NCI-H510A treated with DMSO at 0.1 percent for 48 hours (cell line): ENCODE measurements around the gene POLN.

ENCODE experiments used
- DNase-seq: peaks from one replicate; lab custom pipeline; 2025; lab: John Stamatoyannopoulos, UW

POLN gene

GRCh38 chr4:2241410-2242353, at the start of gene POLN, which contains the start of gene HAUS3:
POLN (minus strand) TSS chr4:2242121; CDS start chr4:2229231, 12,890 bp downstream.
HAUS3 (minus strand) TSS chr4:2242121; CDS start chr4:2240946, 1,175 bp downstream.
- DNase-seq = peak; percentile 82

GRCh38 chr4:2290974-2291704, 49.2 kb upstream of the POLN start:
- no peak for DNase-seq

- no peak for DNase-seq
Measured at GRCh38 chr4:2290488-2290887, 48.6 kb upstream of the POLN start.

GRCh38 chr4:2289955-2290333, 48.0 kb upstream of the POLN start:
- no peak for DNase-seq

- no peak for DNase-seq
Measured at GRCh38 chr4:2289311-2289954, 47.5 kb upstream of the POLN start.

- DNase-seq = no peak
Measured at GRCh38 chr4:2288051-2288541, 46.2 kb upstream of the POLN start.

GRCh38 chr4:2287594-2287915, 45.6 kb upstream of the POLN start:
- DNase-seq = no peak

- peak; percentile 23 for DNase-seq
Measured at GRCh38 chr4:2286904-2287593, 45.1 kb upstream of the POLN start.

GRCh38 chr4:2285613-2286381, 43.9 kb upstream of the POLN start:
- no peak for DNase-seq

- DNase-seq = no peak
Measured at GRCh38 chr4:2284934-2285612, 43.2 kb upstream of the POLN start.

- no peak for DNase-seq
Measured at GRCh38 chr4:2284161-2284933, 42.4 kb upstream of the POLN start.

GRCh38 chr4:2283199-2283711, 41.3 kb upstream of the POLN start:
- DNase-seq = no peak

GRCh38 chr4:2281575-2282343, 39.8 kb upstream of the POLN start:
- DNase-seq = peak; percentile 7

- peak; percentile 4 for DNase-seq
Measured at GRCh38 chr4:2280531-2281300, 38.8 kb upstream of the POLN start.

GRCh38 chr4:2277956-2278355, 36.0 kb upstream of the POLN start:
- DNase-seq = no peak

- no peak for DNase-seq
Measured at GRCh38 chr4:2276581-2277325, 34.8 kb upstream of the POLN start.
